UCSD-AML1 (cell line): ENCODE data around the gene DUS1L.
A peak's percentile ranks its signal among the peaks of the same experiment; 100 is the strongest.
"Not testable (repeated sequence)": the region's sequence is repeated elsewhere in the genome, so short reads cannot be mapped to it uniquely, and the experiment has no call there.

Experiments used
- DNase-seq: peaks from one replicate; lab custom pipeline; 2025; ENCODE audit not compliant: unreplicated experiment; lab: John Stamatoyannopoulos, UW

Gene DUS1L

GRCh38 chr17:82045936-82046484 lies 19.6 kb downstream of the DUS1L start:
- no peak for DNase-seq

GRCh38 chr17:82043507-82043906 lies 22.1 kb downstream of the DUS1L start:
- no peak for DNase-seq

- DNase-seq: no peak
These were observed 23.0 kb downstream of the DUS1L start for GRCh38 chr17:82042649-82043048.

- no peak for DNase-seq
These were observed 24.3 kb downstream of the DUS1L start for GRCh38 chr17:82041144-82041814.

GRCh38 chr17:82039695-82040299 lies 25.8 kb downstream of the DUS1L start:
- no peak for DNase-seq

- not testable (repeated sequence) for DNase-seq
These were observed 26.7 kb downstream of the DUS1L start for GRCh38 chr17:82038796-82039409.

GRCh38 chr17:82037889-82038195 lies 27.8 kb downstream of the DUS1L start:
- no peak for DNase-seq

- DNase-seq: peak; percentile 97
These were observed 28.3 kb downstream of the DUS1L start, which contains the start of gene DCXR for GRCh38 chr17:82037092-82037888. Gene DCXR (minus strand): TSS chr17:82037697. CDS start chr17:82037682, 15 bp downstream.

GRCh38 chr17:82036634-82037091 lies 28.9 kb downstream of the DUS1L start:
- DNase-seq: no peak

GRCh38 chr17:82035956-82036633 lies 29.5 kb downstream of the DUS1L start:
- DNase-seq: no peak

GRCh38 chr17:82035488-82035887 lies 30.1 kb downstream of the DUS1L start:
- DNase-seq: no peak

- DNase-seq: no peak
These were observed 31.1 kb downstream of the DUS1L start for GRCh38 chr17:82034371-82035011.

GRCh38 chr17:82033359-82034085 lies 32.1 kb downstream of the DUS1L start:
- no peak for DNase-seq

GRCh38 chr17:82031885-82032627 lies 33.5 kb downstream of the DUS1L start:
- DNase-seq: no peak

GRCh38 chr17:82031303-82031884 lies 34.2 kb downstream of the DUS1L start, which contains the start of gene RAC3:
Gene RAC3 (plus strand): TSS chr17:82031678. CDS start chr17:82031762, 84 bp downstream.
- DNase-seq: peak; percentile 52

- peak; percentile 84 for DNase-seq
These were observed 34.9 kb downstream of the DUS1L start for GRCh38 chr17:82030470-82031302.

- no peak for DNase-seq
These were observed 35.6 kb downstream of the DUS1L start for GRCh38 chr17:82029990-82030469.
